Keratinocyte (primary cell): Measurements from ENCODE around the gene INPP4B. TPM values are rescaled to one million over a fixed set of nuclear protein-coding genes. Genes with fewer than 3 reads are reported as not detected.

Experiments used
- DNase-seq: peaks from one replicate; pipeline ENCODE4 v3.0.0-alpha.2; 2011; ENCODE audit warnings: low read depth, missing footprints, low spot score
- FAIRE-seq: peaks from 2 replicates; lab custom pipeline; 2011; peaks lifted over from hg19 to GRCh38; lab: Jason Lieb, UNC
- H2AFZ ChIP-seq: 2 replicates; pipeline ENCODE4 v1.6.0; 2012; ENCODE audit warnings: low read length, control low read depth, inconsistent platforms; ENCODE audit not compliant: control insufficient read depth
- H3K27ac ChIP-seq: 2 replicates; pipeline ENCODE4 v1.5.1; 2011; ENCODE audit warnings: low read length; ENCODE audit not compliant: control insufficient read depth, insufficient read depth
- H3K27me3 ChIP-seq: 3 replicates; pipeline ENCODE4 v1.6.0; 2011; ENCODE audit warnings: low read length; ENCODE audit not compliant: control insufficient read depth, insufficient read depth; ENCODE audit errors: extremely low read depth
- H3K36me3 ChIP-seq, 2 experiments: 2 replicates in 1 of 2; 3 replicates in 1 of 2; pipeline ENCODE4 v1.5.1; 2011; ENCODE audit warnings: low read length in 2 of 2, mild to moderate bottlenecking in 1 of 2; ENCODE audit not compliant: control insufficient read depth in 2 of 2, insufficient read depth in 2 of 2; ENCODE audit errors: extremely low read depth in 1 of 2
- H3K4me1 ChIP-seq: 3 replicates; pipeline ENCODE4 v1.5.1; 2011; ENCODE audit warnings: low read length; ENCODE audit not compliant: control insufficient read depth, insufficient read depth; ENCODE audit errors: extremely low read depth
- H3K4me2 ChIP-seq: 3 replicates; pipeline ENCODE4 v1.6.0; 2011; ENCODE audit warnings: low read depth, low read length; ENCODE audit not compliant: control insufficient read depth, insufficient read depth; ENCODE audit errors: extremely low read depth
- H3K4me3 ChIP-seq, 3 experiments: fragments of 200-600 bp in 1 of 3; sonication (generic) in 1 of 3; 2 replicates in 2 of 3; 3 replicates in 1 of 3; pipeline ENCODE4 v1.5.1; 2011 to 2016; ENCODE audit warnings: low read length in 3 of 3, mild to moderate bottlenecking in 3 of 3, control low read depth in 2 of 3, inconsistent platforms in 1 of 3, low read depth in 1 of 3, mixed read lengths in 1 of 3, mixed run types in 1 of 3, moderate library complexity in 1 of 3; ENCODE audit not compliant: control insufficient read depth in 2 of 3, insufficient read depth in 2 of 3; ENCODE audit errors: extremely low read depth in 1 of 3
- H3K79me2 ChIP-seq: 2 replicates; pipeline ENCODE4 v1.6.0; 2012; ENCODE audit warnings: low read length; ENCODE audit not compliant: control insufficient read depth, insufficient read depth
- H3K9ac ChIP-seq: 3 replicates; pipeline ENCODE4 v1.6.0; 2011; ENCODE audit warnings: low read length; ENCODE audit not compliant: control insufficient read depth, insufficient read depth; ENCODE audit errors: extremely low read depth
- H3K9me1 ChIP-seq: 3 replicates; pipeline ENCODE4 v1.6.0; 2011; ENCODE audit warnings: low read length; ENCODE audit not compliant: control insufficient read depth, insufficient read depth; ENCODE audit errors: extremely low read depth
- H3K9me3 ChIP-seq: 2 replicates; pipeline ENCODE4 v1.5.1; 2012; ENCODE audit warnings: low read depth, low read length; ENCODE audit not compliant: control insufficient read depth
- H4K20me1 ChIP-seq: 3 replicates; pipeline ENCODE4 v1.6.0; 2011; ENCODE audit warnings: low read length; ENCODE audit not compliant: control insufficient read depth, insufficient read depth; ENCODE audit errors: extremely low read depth
- CTCF ChIP-seq, 3 experiments: IDR thresholded peaks in 1 of 3; conservative IDR thresholded peaks in 1 of 3; optimal IDR thresholded peaks in 1 of 3; 2 replicates in 2 of 3; 3 replicates in 1 of 3; pipeline versions ENCODE3 to v1.5.1; 2011; ENCODE audit warnings: low read length in 3 of 3, mild to moderate bottlenecking in 3 of 3, moderate library complexity in 2 of 3, control low read depth in 1 of 3, inconsistent platforms in 1 of 3; ENCODE audit not compliant: insufficient read depth in 2 of 3; ENCODE audit errors: extremely low read depth in 1 of 3
- EZH2 ChIP-seq: IDR thresholded peaks from one replicate; pipeline ENCODE4 v1.6.1; 2012; ENCODE audit warnings: inconsistent platforms, mild to moderate bottlenecking, low read length, moderate library complexity
- dilution Hi-C: fragments of 300-500 bp; cut with MboI; formaldehyde crosslinking; loops from one replicate; pipeline ENCODE4 v1.7.0; 2020; ENCODE audit warnings: low sequenced_read_pairs; ENCODE audit not compliant: extremely low pct_ligation_motif_present
- polyA plus RNA-seq, 5 experiments: library from polyadenylated mRNA; depleted of rRNA in 3 of 5; stranded (reverse) in 3 of 5; stranded (forward) in 1 of 5; unstranded in 1 of 5; fragments of >200 nt; gene quantifications; 1 replicate in 1 of 5; 2 replicates in 3 of 5; 3 replicates in 1 of 5; pipeline versions ENCODE4 v1.2.1 to v1.2.3, GENCODE V29; 2011 to 2012; ENCODE audit warnings: missing spikeins in 2 of 5, low read depth in 1 of 5, low replicate concordance in 1 of 5

Gene INPP4B
- polyA plus RNA-seq, 1 donor (not counting 4 experiments of a cell fraction or from before 2014, with no cell fraction given): 50.2 TPM

GRCh38 chr4:142467088-142467487 is 379.0 kb downstream of the INPP4B start:
- FAIRE-seq (no peak), DNase-seq (no peak)
- H3K9me1 ChIP-seq: no peaks in the 10 kb centered on the region
- no peaks in the 10 kb centered on the region for H3K79me2 ChIP-seq
- no peaks in the 10 kb centered on the region for H3K4me1 ChIP-seq
- peaks cover 0 to 2% of the 10 kb centered on the region in 2 experiments for H3K36me3 ChIP-seq
- H3K9me3 ChIP-seq: no peaks in the 10 kb centered on the region
- no peak overlapping the region for H3K4me3 ChIP-seq
- no peak overlapping the region for H3K9ac ChIP-seq
- H3K27ac ChIP-seq: no peak overlapping the region
- TF ChIP-seq EZH2: no peak
- no peak for TF ChIP-seq CTCF (optimal IDR thresholded peaks at IDR 0.05 in 1 of 3, IDR thresholded peaks at IDR 0.05 in 1 of 3, conservative IDR thresholded peaks at IDR 0.05 in 1 of 3; ENCODE audit: extremely low read depth in 1 of 3, insufficient read depth in 2 of 3, low read length in 3 of 3)
- H2AFZ ChIP-seq: no peak overlapping the region
- H3K4me2 ChIP-seq: no peak overlapping the region
- no peaks in the 10 kb centered on the region for H4K20me1 ChIP-seq
- dilution Hi-C loops: no loop called here
- H3K27me3 ChIP-seq: no peaks in the 10 kb centered on the region

GRCh38 chr4:142465526-142465925 is 380.6 kb downstream of the INPP4B start:
- Histone ChIP-seq H3K4me2 (no peak overlapping the region), H3K79me2 (no peaks in the 10 kb centered on the region), H3K27me3 (no peaks in the 10 kb centered on the region), H3K4me1 (no peaks in the 10 kb centered on the region), H3K9me3 (no peaks in the 10 kb centered on the region), H3K4me3 (no peak overlapping the region), H3K9me1 (no peaks in the 10 kb centered on the region), H3K27ac (no peak overlapping the region), H3K36me3 (peaks cover 0 to 4% of the 10 kb centered on the region in 2 experiments), H3K9ac (no peak overlapping the region), H4K20me1 (no peaks in the 10 kb centered on the region), H2AFZ (no peak overlapping the region)
- dilution Hi-C loops: no loop called here
- TF ChIP-seq CTCF (optimal IDR thresholded peaks at IDR 0.05 in 1 of 3, IDR thresholded peaks at IDR 0.05 in 1 of 3, conservative IDR thresholded peaks at IDR 0.05 in 1 of 3; ENCODE audit: extremely low read depth in 1 of 3, insufficient read depth in 2 of 3, low read length in 3 of 3): no peak
- no peak for TF ChIP-seq EZH2
- no peak for FAIRE-seq
- no peak for DNase-seq
